Peyer's patch (tissue), 4 donors: ENCODE results near the gene BAAT. TPM values are rescaled to one million over a fixed set of nuclear protein-coding genes. Genes with fewer than 3 reads are reported as not detected.

Source experiments
- DNase-seq, 3 donors: peaks; one replicate each; pipeline ENCODE4 v3.0.0-alpha.2; 2017 to 2019
- H3K27ac ChIP-seq, 4 donors: fragments of 200-600 bp; sonication (generic); one replicate each; pipeline ENCODE4 v1.5.1; 2016 to 2019
- H3K27me3 ChIP-seq, 2 donors: fragments of 200-600 bp; sonication (generic); one replicate each; pipeline ENCODE4 v1.5.1; 2019
- H3K36me3 ChIP-seq, 3 donors: fragments of 200-600 bp; sonication (generic); one replicate each; pipeline ENCODE4 v1.5.1; 2016 to 2019
- H3K4me1 ChIP-seq, 4 donors: fragments of 200-600 bp; sonication (generic); one replicate each; pipeline ENCODE4 v1.5.1; 2016 to 2019
- H3K4me3 ChIP-seq, 4 donors: fragments of 200-600 bp; sonication (generic); 1 replicate in 3 of 4; 2 replicates in 1 of 4; pipeline ENCODE4 v1.5.1; 2016 to 2019; ENCODE audit warnings: mild to moderate bottlenecking in 1 of 4
- H3K9me3 ChIP-seq, 4 donors: fragments of 200-600 bp; sonication (generic); one replicate each; pipeline ENCODE4 v1.5.1; 2016 to 2019; ENCODE audit warnings: mild to moderate bottlenecking in 1 of 4
- POLR2A ChIP-seq, 2 donors: fragments of 450-650 bp; IDR thresholded peaks; one replicate each; pipeline ENCODE4 v1.5.1; 2017; ENCODE audit warnings: antibody characterized with exemption in 2 of 2, mild to moderate bottlenecking in 2 of 2, moderate library complexity in 2 of 2
- total RNA-seq, 4 donors: library from RNA; depleted of rRNA; stranded (reverse); fragments of >200 nt; gene quantifications; one replicate each; pipeline ENCODE4 v1.1.0, GENCODE V29; 2016
- TF ChIP-seq, protein P1 (sequence below), 6 experiments: fragments of 450-650 bp in 4 of 6; fragments of 200-600 bp in 2 of 6; sonication (generic) in 1 of 6; IDR thresholded peaks; one replicate each; pipeline ENCODE4 v1.5.1; 2017 to 2019; ENCODE audit warnings: antibody characterized with exemption in 6 of 6, mild to moderate bottlenecking in 3 of 6, moderate library complexity in 1 of 6

The BAAT gene
- total RNA-seq, 4 donors from 2014 or later = 1.2 TPM; not detected in 3

DNA sequence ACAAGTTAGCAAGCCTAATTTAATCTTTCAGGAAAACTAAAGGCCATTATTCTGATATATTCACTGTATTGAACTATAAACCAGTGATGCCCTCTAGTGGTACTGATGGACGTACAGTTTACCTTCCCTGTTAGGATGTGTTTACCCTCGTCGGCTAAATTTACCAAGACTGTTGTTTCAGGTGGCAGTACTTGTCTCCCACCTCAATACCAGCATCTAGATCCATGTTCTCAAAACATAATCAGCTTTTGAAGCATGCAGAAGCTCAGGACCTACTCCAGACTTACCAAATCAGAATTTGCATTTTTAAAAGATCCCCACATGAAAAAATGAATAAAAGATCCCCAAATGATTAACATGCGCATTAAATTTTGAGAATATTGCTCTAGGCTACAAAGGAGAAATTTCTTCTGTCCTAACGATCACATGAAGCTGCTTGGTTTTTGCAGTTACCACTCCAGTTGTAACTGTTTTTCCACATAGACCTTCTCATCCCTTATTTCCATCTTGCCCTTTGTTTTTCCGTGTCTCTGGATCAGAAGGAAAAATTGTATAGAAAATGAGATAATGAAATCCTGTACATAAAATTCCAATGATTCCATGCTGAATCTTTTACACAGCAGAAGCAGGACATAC is 3.2 kb upstream of the BAAT start:
- Histone ChIP-seq H3K27me3 (no peaks in the 10 kb centered on the region), H3K4me3 (no peak overlapping the region), H3K36me3 (peaks cover 0 to 21% (median 0%) of the 10 kb centered on the region in 3 donors), H3K4me1 (no peaks in the 10 kb centered on the region), H3K27ac (no peak overlapping the region), H3K9me3 (peaks cover 0 to 10% (median 0%) of the 10 kb centered on the region in 4 donors)
- no peak for DNase-seq
- TF ChIP-seq, protein P1, sequence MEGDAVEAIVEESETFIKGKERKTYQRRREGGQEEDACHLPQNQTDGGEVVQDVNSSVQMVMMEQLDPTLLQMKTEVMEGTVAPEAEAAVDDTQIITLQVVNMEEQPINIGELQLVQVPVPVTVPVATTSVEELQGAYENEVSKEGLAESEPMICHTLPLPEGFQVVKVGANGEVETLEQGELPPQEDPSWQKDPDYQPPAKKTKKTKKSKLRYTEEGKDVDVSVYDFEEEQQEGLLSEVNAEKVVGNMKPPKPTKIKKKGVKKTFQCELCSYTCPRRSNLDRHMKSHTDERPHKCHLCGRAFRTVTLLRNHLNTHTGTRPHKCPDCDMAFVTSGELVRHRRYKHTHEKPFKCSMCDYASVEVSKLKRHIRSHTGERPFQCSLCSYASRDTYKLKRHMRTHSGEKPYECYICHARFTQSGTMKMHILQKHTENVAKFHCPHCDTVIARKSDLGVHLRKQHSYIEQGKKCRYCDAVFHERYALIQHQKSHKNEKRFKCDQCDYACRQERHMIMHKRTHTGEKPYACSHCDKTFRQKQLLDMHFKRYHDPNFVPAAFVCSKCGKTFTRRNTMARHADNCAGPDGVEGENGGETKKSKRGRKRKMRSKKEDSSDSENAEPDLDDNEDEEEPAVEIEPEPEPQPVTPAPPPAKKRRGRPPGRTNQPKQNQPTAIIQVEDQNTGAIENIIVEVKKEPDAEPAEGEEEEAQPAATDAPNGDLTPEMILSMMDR (IDR thresholded peaks at IDR 0.05) = peak in 4 of 6 experiments; percentile 48 to 75 (median 70)
- no peak for TF ChIP-seq POLR2A (IDR thresholded peaks at IDR 0.05)

DNA sequence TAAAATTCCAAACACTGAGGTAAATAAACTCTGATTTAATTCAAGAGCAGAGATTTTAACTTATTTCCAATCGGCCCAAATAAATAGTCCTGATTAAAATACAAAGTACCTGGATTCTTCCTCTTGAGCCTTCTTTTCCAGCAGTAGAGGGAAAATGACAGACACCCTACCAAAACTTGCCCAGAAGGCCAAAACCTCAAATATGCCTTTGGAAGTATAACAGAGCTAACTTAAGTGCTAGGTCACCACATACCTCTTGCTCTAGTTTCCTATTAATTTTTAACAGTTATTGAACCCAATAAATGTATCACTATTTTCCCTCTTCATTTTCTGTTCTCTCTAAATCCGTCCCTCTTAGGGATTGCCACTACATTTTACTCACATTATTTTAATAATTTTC is 1.4 kb downstream of the BAAT start:
- no peak for DNase-seq
- Histone ChIP-seq H3K4me1 (no peaks in the 10 kb centered on the region), H3K27ac (no peak overlapping the region), H3K4me3 (no peak overlapping the region), H3K36me3 (no peaks in the 10 kb centered on the region), H3K9me3 (peaks cover 0 to 10% (median 0%) of the 10 kb centered on the region in 4 donors), H3K27me3 (no peaks in the 10 kb centered on the region)
- TF ChIP-seq POLR2A (IDR thresholded peaks at IDR 0.05) = no peak
- TF ChIP-seq, protein P1 (IDR thresholded peaks at IDR 0.05) = no peak

DNA sequence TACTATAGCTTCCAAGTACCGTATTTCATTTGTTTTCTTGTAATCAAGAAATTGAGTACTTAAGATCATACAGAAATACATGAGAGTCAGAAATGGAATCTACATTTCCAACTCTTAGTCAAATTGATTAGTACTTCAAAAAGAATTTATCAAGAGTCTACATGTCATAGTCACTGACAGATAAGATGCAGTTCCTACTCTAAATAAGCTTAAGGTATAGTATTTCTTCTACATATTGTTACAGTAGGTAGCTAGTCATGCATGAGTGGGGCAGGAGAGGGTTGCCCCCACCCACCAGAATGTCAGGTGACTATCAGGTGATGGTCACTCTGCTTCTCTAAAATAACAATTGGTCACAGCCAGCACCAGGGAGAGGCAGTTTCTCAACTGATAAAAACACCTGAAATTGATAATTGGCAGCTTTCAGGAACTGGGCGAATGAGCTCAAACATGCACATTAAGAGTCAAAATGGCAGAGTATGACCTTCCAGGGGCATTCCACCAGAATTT is 2.9 kb downstream of the BAAT start:
- DNase-seq = no peak
- no peak for TF ChIP-seq POLR2A (IDR thresholded peaks at IDR 0.05)
- TF ChIP-seq, protein P1 (IDR thresholded peaks at IDR 0.05) = no peak
- Histone ChIP-seq H3K27me3 (no peaks in the 10 kb centered on the region), H3K9me3 (peaks cover 0 to 10% (median 0%) of the 10 kb centered on the region in 4 donors), H3K36me3 (no peaks in the 10 kb centered on the region), H3K4me1 (no peaks in the 10 kb centered on the region), H3K4me3 (peak overlapping the region in 1 of 4 donors; percentile 14), H3K27ac (no peak overlapping the region)

DNA sequence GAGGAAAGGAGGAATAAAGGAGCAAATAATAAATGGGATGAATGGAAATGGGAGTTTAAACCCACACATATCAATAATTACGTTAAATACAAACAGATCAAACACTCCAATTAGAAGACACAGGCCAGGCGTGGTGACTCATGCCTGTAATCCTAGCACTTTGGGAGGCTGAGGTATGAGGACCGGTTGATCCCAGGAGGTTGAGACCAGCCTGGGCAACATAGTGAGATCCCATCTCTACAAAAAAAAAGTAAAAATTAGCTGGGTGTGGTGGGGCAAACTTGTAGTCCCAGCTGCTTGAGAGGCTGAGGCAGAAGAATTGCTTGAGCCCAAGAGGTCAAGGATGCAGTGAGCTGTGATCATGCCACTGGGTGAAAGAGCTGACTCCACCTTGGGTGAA is 3.7 kb downstream of the BAAT start:
- DNase-seq = no peak
- peaks cover 0 to 10% (median 0%) of the 10 kb centered on the region in 4 donors for H3K9me3 ChIP-seq
- H3K27ac ChIP-seq = no peak overlapping the region
- H3K36me3 ChIP-seq = no peaks in the 10 kb centered on the region
- H3K27me3 ChIP-seq = no peaks in the 10 kb centered on the region
- H3K4me1 ChIP-seq = no peaks in the 10 kb centered on the region
- H3K4me3 ChIP-seq = no peak overlapping the region
- TF ChIP-seq, protein P1 (IDR thresholded peaks at IDR 0.05) = no peak
- no peak for TF ChIP-seq POLR2A (IDR thresholded peaks at IDR 0.05)

DNA sequence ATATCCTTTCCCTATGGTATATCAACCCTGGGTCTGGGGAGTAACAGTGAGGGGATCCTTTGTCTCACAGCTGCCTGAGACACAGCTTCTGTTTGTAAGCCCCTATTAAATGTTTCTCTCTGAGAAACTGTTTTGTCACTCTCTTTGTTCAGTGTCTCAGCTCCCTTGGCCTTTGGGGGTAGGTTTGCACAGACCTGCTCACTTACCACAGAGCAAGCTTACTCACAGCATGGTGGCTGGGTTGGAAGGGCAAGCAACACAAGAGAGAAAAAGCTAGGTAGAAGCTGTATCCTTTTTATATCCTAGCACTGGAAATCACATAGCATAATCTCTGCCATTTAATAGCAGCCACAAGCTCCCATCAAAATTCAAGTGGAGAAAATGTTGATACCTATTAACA is 4.5 kb downstream of the BAAT start:
- Histone ChIP-seq H3K27me3 (no peaks in the 10 kb centered on the region), H3K4me1 (no peaks in the 10 kb centered on the region), H3K36me3 (no peaks in the 10 kb centered on the region), H3K4me3 (no peak overlapping the region), H3K9me3 (peaks cover 0 to 7% (median 0%) of the 10 kb centered on the region in 4 donors), H3K27ac (no peak overlapping the region)
- no peak for TF ChIP-seq POLR2A (IDR thresholded peaks at IDR 0.05)
- TF ChIP-seq, protein P1 (IDR thresholded peaks at IDR 0.05) = no peak
- no peak for DNase-seq
